SK-N-SH (cell line): ENCODE results near the gene DNAH5. TPM values are rescaled to one million over a fixed set of nuclear protein-coding genes. Genes with fewer than 3 reads are reported as not detected.

ENCODE experiments used
- CTCF ChIA-PET: fragments of 300-600, 350-600 bp; formaldehyde crosslinking; extraction: SDS; loops from one replicate; lab custom pipeline; 2021; lab: Yijun Ruan, JAX
- POLR2A ChIA-PET: fragments of 350-600 bp; sonication (Branson Sonifier 250); formaldehyde crosslinking; extraction: SDS; loops from one replicate; lab custom pipeline; 2020; ENCODE audit warnings: antibody characterized with exemption, inconsistent platforms; lab: Yijun Ruan, JAX
- DNase-seq: peaks from one replicate; pipeline ENCODE4 v3.0.0; 2012
- H2AFZ ChIP-seq: fragments of 200-600 bp; sonication (generic); 2 replicates; pipeline ENCODE4 v1.8.1; 2016; ENCODE audit warnings: antibody characterized with exemption, mild to moderate bottlenecking, low read depth
- H3F3A ChIP-seq: fragments of 200-600 bp; sonication (generic); replicated peaks from 2 replicates; pipeline ENCODE3; 2016; ENCODE audit warnings: antibody characterized with exemption, mild to moderate bottlenecking; ENCODE audit not compliant: insufficient read depth
- H3K27ac ChIP-seq, 2 experiments: fragments of 200-500 bp in 1 of 2; fragments of 200-600 bp in 1 of 2; sonication (Bioruptor generic) in 1 of 2; sonication (generic), shearing (Covaris generic) in 1 of 2; 2 replicates each; pipeline versions ENCODE4 v1.5.1 to v1.6.1; 2014 to 2016; ENCODE audit warnings: low read depth in 2 of 2, inconsistent platforms in 1 of 2, low read length in 1 of 2, mild to moderate bottlenecking in 1 of 2, mixed read lengths in 1 of 2
- H3K27me3 ChIP-seq: fragments of 200-600 bp; sonication (generic), shearing (Covaris generic); 2 replicates; pipeline ENCODE4 v1.6.1; 2016; ENCODE audit warnings: mixed run types; ENCODE audit not compliant: insufficient read depth
- H3K36me3 ChIP-seq, 2 experiments: fragments of 200-500 bp in 1 of 2; fragments of 200-600 bp in 1 of 2; sonication (Bioruptor generic) in 1 of 2; sonication (generic) in 1 of 2; replicated peaks in 1 of 2; 2 replicates each; pipeline versions ENCODE3 to v1.5.1; 2014 to 2016; ENCODE audit warnings: low read length in 1 of 2, mild to moderate bottlenecking in 1 of 2; ENCODE audit not compliant: insufficient read depth in 2 of 2, control insufficient read depth in 1 of 2
- H3K4me1 ChIP-seq, 2 experiments: fragments of 200-500 bp in 1 of 2; fragments of 200-600 bp in 1 of 2; sonication (Bioruptor generic) in 1 of 2; sonication (generic), shearing (Covaris generic) in 1 of 2; 2 replicates each; pipeline versions ENCODE4 v1.5.1 to v1.6.1; 2014 to 2016; ENCODE audit warnings: low read depth in 1 of 2, low read length in 1 of 2, mixed run types in 1 of 2; ENCODE audit not compliant: insufficient read depth in 2 of 2, control insufficient read depth in 1 of 2
- H3K4me2 ChIP-seq: fragments of 200-600 bp; sonication (generic), shearing (Covaris generic); 2 replicates; pipeline ENCODE4 v1.6.1; 2017; ENCODE audit warnings: mixed run types
- H3K4me3 ChIP-seq, 2 experiments: fragments of 200-500 bp in 1 of 2; fragments of 200-600 bp in 1 of 2; sonication (Bioruptor generic) in 1 of 2; sonication (generic), shearing (Covaris generic) in 1 of 2; 2 replicates each; pipeline versions ENCODE4 v1.5.1 to v1.8.1; 2014 to 2016; ENCODE audit warnings: low read depth in 2 of 2, inconsistent platforms in 1 of 2, low read length in 1 of 2, mild to moderate bottlenecking in 1 of 2, mixed read lengths in 1 of 2, moderate library complexity in 1 of 2
- H3K79me2 ChIP-seq: fragments of 200-600 bp; sonication (generic); 2 replicates; pipeline ENCODE4 v1.8.1; 2017; ENCODE audit warnings: mild to moderate bottlenecking; ENCODE audit not compliant: insufficient read depth
- H3K9ac ChIP-seq: fragments of 200-600 bp; sonication (generic); 2 replicates; pipeline ENCODE4 v1.6.1; 2017; ENCODE audit warnings: mixed run types
- H3K9me2 ChIP-seq: fragments of 200-600 bp; sonication (generic); 2 replicates; pipeline ENCODE4 v1.6.1; 2017; ENCODE audit warnings: mixed run types
- H3K9me3 ChIP-seq: fragments of 200-600 bp; sonication (generic); 2 replicates; pipeline ENCODE4 v1.6.1; 2017; ENCODE audit warnings: mixed run types, mild to moderate bottlenecking, moderate library complexity
- H4K20me1 ChIP-seq: fragments of 200-600 bp; sonication (generic); 2 replicates; pipeline ENCODE4 v1.6.1; 2017; ENCODE audit warnings: mild to moderate bottlenecking, mixed run types; ENCODE audit not compliant: insufficient read depth
- CHD2 ChIP-seq: fragments of 150-350 bp; IDR thresholded peaks from 2 replicates; pipeline ENCODE4 v1.6.1; 2018; ENCODE audit warnings: low read length; ENCODE audit not compliant: partially characterized antibody
- ELF1 ChIP-seq: IDR thresholded peaks from 2 replicates; pipeline ENCODE4 v1.4.0; 2012
- EP300 ChIP-seq, 2 experiments: IDR thresholded peaks; 2 replicates each; pipeline versions ENCODE4 v1.4.0 to v1.6.1; 2012; ENCODE audit warnings: borderline replicate concordance in 1 of 2, low read depth in 1 of 2, low read length in 1 of 2
- FOSL2 ChIP-seq: IDR thresholded peaks from 2 replicates; pipeline ENCODE4 v1.4.0; 2012; ENCODE audit warnings: low read depth, mild to moderate bottlenecking, moderate library complexity, borderline replicate concordance
- FOXJ3 ChIP-seq: sonication (generic); formaldehyde crosslinking; IDR thresholded peaks from 2 replicates; pipeline ENCODE4 v1.5.1; 2020; ENCODE audit warnings: mild to moderate bottlenecking, missing genetic modification reagents
- FOXM1 ChIP-seq: IDR thresholded peaks from 2 replicates; pipeline ENCODE4 v1.4.0; 2012; ENCODE audit warnings: low read depth, mild to moderate bottlenecking
- JUND ChIP-seq: IDR thresholded peaks from 2 replicates; pipeline ENCODE4 v1.4.0; 2012
- MAX ChIP-seq: IDR thresholded peaks from 2 replicates; pipeline ENCODE4 v1.4.0; 2012; ENCODE audit warnings: low read depth
- NFIC ChIP-seq: IDR thresholded peaks from 2 replicates; pipeline ENCODE4 v1.4.0; 2012; ENCODE audit warnings: borderline replicate concordance
- NRF1 ChIP-seq: IDR thresholded peaks from 2 replicates; pipeline ENCODE4 v1.6.1; 2012; ENCODE audit warnings: low read depth, mild to moderate bottlenecking, low read length
- PBX3 ChIP-seq: IDR thresholded peaks from 2 replicates; pipeline ENCODE4; 2012
- POLR2AphosphoS5 ChIP-seq: IDR thresholded peaks from 2 replicates; pipeline ENCODE4 v1.6.1; 2012; ENCODE audit warnings: low read depth, low read length
- RCOR1 ChIP-seq: fragments of 150-350 bp; IDR thresholded peaks from 2 replicates; pipeline ENCODE4 v1.6.1; 2017; ENCODE audit warnings: antibody characterized with exemption, low read length
- REST ChIP-seq: IDR thresholded peaks from 2 replicates; pipeline ENCODE4 v1.6.1; 2012; ENCODE audit warnings: mild to moderate bottlenecking, low read depth, low read length, moderate library complexity
- RFX5 ChIP-seq: IDR thresholded peaks from 2 replicates; pipeline ENCODE4 v1.6.1; 2012; ENCODE audit warnings: mild to moderate bottlenecking, improper control_type of control experiment, low read length
- RXRA ChIP-seq: IDR thresholded peaks from 2 replicates; pipeline ENCODE4 v1.4.0; 2012; ENCODE audit warnings: low read depth, mild to moderate bottlenecking, borderline replicate concordance
- TCF12 ChIP-seq: IDR thresholded peaks from 2 replicates; pipeline ENCODE4 v1.4.0; 2012
- USF2 ChIP-seq: fragments of 150-350 bp; IDR thresholded peaks from 2 replicates; pipeline ENCODE4 v1.6.1; 2017; ENCODE audit warnings: antibody characterized with exemption, low read length, low read depth, borderline replicate concordance
- YY1 ChIP-seq: IDR thresholded peaks from 2 replicates; pipeline ENCODE4 v1.4.0; 2012; ENCODE audit warnings: low read depth, mild to moderate bottlenecking
- WGBS: methylation state at CpG from one replicate; pipeline ENCODE4 v1.1.6; 2017; ENCODE audit warnings: low lambda C conversion rate; 5-methylcytosine and 5-hydroxymethylcytosine counted together
- polyA plus RNA-seq, 3 experiments: library from polyadenylated mRNA; depleted of rRNA; stranded (reverse); fragments of >200 nt; gene quantifications; 2 replicates each; pipeline ENCODE4 v1.2.3, GENCODE V29; 2012

Gene DNAH5
- polyA plus RNA-seq, 1 of the 3 experiments (the other 2 are of a cell fraction), result 0.74 TPM

GRCh38 chr5:13878357-13878756 lies 66.1 kb downstream of the DNAH5 start:
- Histone ChIP-seq H3K9me3 (0 out of 2 replicates have a peak, but pooled peaks cover 12% of the 10 kb centered on the region), H3K27ac (no peak overlapping the region), H3K4me3 (no peak overlapping the region), H3K79me2 (no peaks in the 10 kb centered on the region), H4K20me1 (no peaks in the 10 kb centered on the region), H3K9me2 (no peaks in the 10 kb centered on the region), H3K36me3 (peaks cover 0 to 3% of the 10 kb centered on the region in 2 experiments), H3K27me3 (no peaks in the 10 kb centered on the region), H3K4me2 (no peak overlapping the region), H3K9ac (no peak overlapping the region), H2AFZ (no peak overlapping the region), H3F3A (no peaks in the 10 kb centered on the region), H3K4me1 (no peaks in the 10 kb centered on the region)
- 13% methylated on average over 4 of the region's 4 CpGs for WGBS
- CTCF ChIA-PET, result no interaction called here
- POLR2A ChIA-PET, result no interaction called here
- no peak for DNase-seq
- no peak for TF ChIP-seq NFIC
- TF ChIP-seq RXRA, result no peak
- TF ChIP-seq RCOR1, result no peak
- no peak for TF ChIP-seq POLR2AphosphoS5
- no peak for TF ChIP-seq ELF1
- no peak for TF ChIP-seq FOXJ3 (CRISPR knock-in tag)
- no peak for TF ChIP-seq MAX
- TF ChIP-seq CHD2, result no peak
- no peak for TF ChIP-seq EP300 (IDR thresholded peaks at IDR 0.05; ENCODE audit: borderline replicate concordance in 1 of 2, low read depth in 1 of 2, low read length in 1 of 2)
- TF ChIP-seq JUND, result no peak
- TF ChIP-seq TCF12, result no peak
- no peak for TF ChIP-seq YY1
- no peak for TF ChIP-seq USF2
- no peak for TF ChIP-seq FOSL2
- no peak for TF ChIP-seq RFX5
- no peak for TF ChIP-seq FOXM1
- TF ChIP-seq PBX3, result no peak

GRCh38 chr5:13866792-13867191 lies 77.7 kb downstream of the DNAH5 start:
- TF ChIP-seq YY1 (no peak), RXRA (no peak), NRF1 (no peak), NFIC (no peak), REST (peak; percentile 98), RFX5 (no peak), PBX3 (no peak)
- TF ChIP-seq, all 33 proteins: peak for 1
- POLR2A ChIA-PET, result no interaction called here
- no peaks in the 10 kb centered on the region for H4K20me1 ChIP-seq

More at GRCh38 chr5:13866792-13867191, 77.7 kb downstream of the DNAH5 start:
- no peaks in the 10 kb centered on the region for H3F3A ChIP-seq
- H3K9ac ChIP-seq, result no peak overlapping the region
- CTCF ChIA-PET, result no interaction called here
- no peaks in the 10 kb centered on the region for H3K79me2 ChIP-seq
- H3K36me3 ChIP-seq, result no peaks in the 10 kb centered on the region
- H3K27ac ChIP-seq, result no peak overlapping the region
- no peak for DNase-seq
- no peak overlapping the region for H3K4me2 ChIP-seq
- 0 out of 2 replicates have a peak, but pooled peaks cover 2% of the 10 kb centered on the region for H3K9me2 ChIP-seq
- H3K27me3 ChIP-seq, result no peaks in the 10 kb centered on the region
- H3K4me1 ChIP-seq, result no peaks in the 10 kb centered on the region
- H2AFZ ChIP-seq, result no peak overlapping the region
- WGBS, result 41% methylated on average over 5 of the region's 5 CpGs
- H3K4me3 ChIP-seq, result no peak overlapping the region
- H3K9me3 ChIP-seq, result no peaks in the 10 kb centered on the region
